ENCODE data around the gene DAD1.

- peak; percentile 100 for TF ChIP-seq CTCF (IDR thresholded peaks at IDR 0.05; ENCODE audit: insufficient read depth, low read length, poor library complexity, severe bottlenecking)
- no peak for TF ChIP-seq EZH2phosphoT487 (conservative IDR thresholded peaks at IDR 0.05; ENCODE audit: low read length)
Observed at GRCh38 chr14:22570132-22570949, 18.7 kb downstream of the DAD1 start.
